HepG2 (cell line): ENCODE results near the gene POLE. TPM values are rescaled to one million over a fixed set of nuclear protein-coding genes. Genes with fewer than 3 reads are reported as not detected.

Source experiments
- ATAC-seq: fragments of 200-7000 bp; cut with Tn5 transposase; 3 replicates; pipeline ENCODE4 v1.9.1; 2020; ENCODE audit warnings: mild to moderate bottlenecking, moderate library complexity
- BruUV-seq: library from RNA; stranded (reverse); fragments of 400-500 nt; replicated peaks from 2 replicates; lab custom pipeline; 2021; lab: Mats Ljungman, UMichigan
- CTCF ChIA-PET: fragments of 300-600 bp; formaldehyde crosslinking; extraction: SDS; loops from one replicate; lab custom pipeline; 2021; ENCODE audit warnings: low total read pairs, inconsistent platforms, low intra/inter-chr PET ratio; lab: Yijun Ruan, JAX
- POLR2A ChIA-PET: fragments of 350-600 bp; sonication (Branson Sonifier 250); formaldehyde crosslinking; loops from one replicate; lab custom pipeline; 2020; ENCODE audit warnings: antibody characterized with exemption, inconsistent platforms; lab: Yijun Ruan, JAX
- DNase-seq: peaks from one replicate; pipeline ENCODE4 v3.0.0-alpha.2; 2015; ENCODE audit warnings: low spot score
- FAIRE-seq: peaks from 3 replicates; lab custom pipeline; 2011; peaks lifted over from hg19 to GRCh38; lab: Jason Lieb, UNC
- H2AFZ ChIP-seq: one replicate; pipeline ENCODE4 v1.6.1; 2011; ENCODE audit warnings: low read length, inconsistent platforms
- H3K27ac ChIP-seq: fragments of 300-600 bp; 3 replicates; pipeline ENCODE4 v1.8.0; 2011; ENCODE audit warnings: mixed run types, mild to moderate bottlenecking, mixed read lengths, low read length, inconsistent platforms; ENCODE audit not compliant: insufficient read depth; ENCODE audit errors: extremely low read length
- H3K27me3 ChIP-seq, 2 experiments: fragments of 200-600 bp in 1 of 2; 2 replicates in 1 of 2; 3 replicates in 1 of 2; pipeline versions ENCODE4 v1.6.0 to v1.8.0; 2011; ENCODE audit warnings: low read length in 2 of 2, mild to moderate bottlenecking in 2 of 2, moderate library complexity in 2 of 2, inconsistent platforms in 1 of 2; ENCODE audit not compliant: insufficient read depth in 2 of 2, control insufficient read depth in 1 of 2
- H3K36me3 ChIP-seq, 2 experiments: fragments of 200-600 bp in 1 of 2; replicated peaks in 1 of 2; 2 replicates in 1 of 2; 3 replicates in 1 of 2; pipeline versions ENCODE4 v1.5.1 to v1.8.0; 2011; ENCODE audit warnings: low read length in 2 of 2, inconsistent platforms in 1 of 2; ENCODE audit not compliant: insufficient read depth in 2 of 2, control insufficient read depth in 1 of 2
- H3K4me1 ChIP-seq: 2 replicates; pipeline ENCODE4 v1.5.1; 2012; ENCODE audit warnings: low read length, inconsistent platforms; ENCODE audit not compliant: insufficient read depth
- H3K4me2 ChIP-seq: 2 replicates; pipeline ENCODE4 v1.6.0; 2011; ENCODE audit warnings: low read depth, low read length, inconsistent platforms
- H3K4me3 ChIP-seq, 3 experiments: fragments of 200-600 bp in 1 of 3; sonication (generic), shearing (Covaris generic) in 1 of 3; replicated peaks in 1 of 3; 2 replicates each; pipeline ENCODE4 v1.5.1; 2011 to 2016; ENCODE audit warnings: low read length in 3 of 3, inconsistent platforms in 2 of 3, low read depth in 2 of 3, mild to moderate bottlenecking in 2 of 3, control low read depth in 1 of 3, mixed read lengths in 1 of 3; ENCODE audit not compliant: insufficient read depth in 1 of 3
- H3K79me2 ChIP-seq: one replicate; pipeline ENCODE4 v1.6.1; 2011; ENCODE audit warnings: low read length, inconsistent platforms; ENCODE audit not compliant: insufficient read depth
- H3K9ac ChIP-seq: 2 replicates; pipeline ENCODE4 v1.6.0; 2011; ENCODE audit warnings: mild to moderate bottlenecking, low read depth, low read length, inconsistent platforms; ENCODE audit not compliant: insufficient read depth
- H3K9me3 ChIP-seq: 2 replicates; pipeline ENCODE4 v1.5.1; 2012; ENCODE audit warnings: mild to moderate bottlenecking, low read length
- H4K20me1 ChIP-seq: 2 replicates; pipeline ENCODE4 v1.6.0; 2011; ENCODE audit warnings: inconsistent platforms, mild to moderate bottlenecking, low read length, moderate library complexity; ENCODE audit not compliant: insufficient read depth
- ARID4A ChIP-seq: sonication (generic); formaldehyde crosslinking; IDR thresholded peaks from 2 replicates; pipeline ENCODE4 v1.5.0; 2020; ENCODE audit warnings: mild to moderate bottlenecking, missing genetic modification reagents, borderline replicate concordance
- SETDB1 ChIP-seq: sonication (generic); formaldehyde crosslinking; IDR thresholded peaks from 2 replicates; pipeline ENCODE4 v1.5.1; 2020; ENCODE audit warnings: missing genetic modification reagents, mild to moderate bottlenecking, borderline replicate concordance
- ZFP82 ChIP-seq: sonication (generic); formaldehyde crosslinking; IDR thresholded peaks from 2 replicates; pipeline ENCODE4 v1.5.1; 2020; ENCODE audit warnings: mild to moderate bottlenecking, missing genetic modification reagents, borderline replicate concordance
- ZNF326 ChIP-seq: sonication (generic); formaldehyde crosslinking; IDR thresholded peaks from 2 replicates; pipeline ENCODE4 v1.4.0; 2020; ENCODE audit warnings: missing genetic modification reagents, borderline replicate concordance
- ZNF407 ChIP-seq: sonication (generic); formaldehyde crosslinking; IDR thresholded peaks from one replicate; pipeline ENCODE4 v1.5.1; 2020; ENCODE audit warnings: mild to moderate bottlenecking, missing genetic modification reagents; ENCODE audit errors: not compliant biosample characterization
- ZNF652 ChIP-seq: IDR thresholded peaks from 2 replicates; pipeline ENCODE4 v1.6.1; 2016; ENCODE audit warnings: low read depth, borderline replicate concordance
- ZNF839 ChIP-seq: sonication (generic); formaldehyde crosslinking; IDR thresholded peaks from 2 replicates; pipeline ENCODE4 v1.4.0; 2020; ENCODE audit warnings: missing genetic modification reagents, mild to moderate bottlenecking, borderline replicate concordance
- WGBS: methylation state at CpG from one replicate; pipeline ENCODE4 v1.1.6; 2017; ENCODE audit warnings: low lambda C conversion rate; 5-methylcytosine and 5-hydroxymethylcytosine counted together
- in situ Hi-C: cut with HindIII; loops from 2 replicates; pipeline ENCODE4 v1.10.0; 2017; ENCODE audit warnings: low pct_unique_long_range_greater_than_20kb; ENCODE audit not compliant: extremely low pct_ligation_motif_present
- intact Hi-C: fragments of 100-400 bp; cut with micrococcal nuclease; formaldehyde crosslinking; loops from one replicate; pipeline ENCODE4 v1.10.0; 2022; ENCODE audit not compliant: unreplicated experiment
- polyA plus RNA-seq, 8 experiments: library from polyadenylated mRNA; depleted of rRNA in 3 of 8; stranded (reverse) in 7 of 8; unstranded in 1 of 8; fragments of >200 nt; fragmentation: Illumina TruSeq in 4 of 8; extraction: Trizol in 4 of 8; gene quantifications; 2 replicates each; pipeline versions ENCODE4 v1.2.1 to v1.2.3, GENCODE V29; 2011 to 2016; ENCODE audit warnings: low read depth in 4 of 8, missing spikeins in 1 of 8, mixed read lengths in 1 of 8; ENCODE audit not compliant: insufficient read depth in 1 of 8
- total RNA-seq, 5 experiments: library from RNA; depleted of rRNA; stranded (reverse); fragments of >200 nt; fragmentation: Illumina TruSeq; extraction: Trizol; gene quantifications; 2 replicates each; pipeline ENCODE4 v1.2.3, GENCODE V29; 2016; ENCODE audit warnings: low read depth in 1 of 5

The POLE gene
- total and polyA plus RNA-seq, 2 of the 13 experiments (the other 11 are each of a cell fraction or from before 2014, with no cell fraction given) = 25.3 to 52.2 TPM

GRCh38 chr12:132617822-132618682 lies 69.1 kb downstream of the POLE start:
- no TSS peak for BruUV-seq
- TF ChIP-seq ZNF326 (CRISPR knock-in tag) (no peak), ZNF839 (CRISPR knock-in tag) (no peak), ZFP82 (CRISPR knock-in tag) (no peak), ZNF652 (CRISPR knock-in tag) (no peak), ARID4A (no peak), ZNF407 (CRISPR knock-in tag) (no peak), SETDB1 (CRISPR knock-in tag) (no peak)

More at GRCh38 chr12:132617822-132618682, 69.1 kb downstream of the POLE start:
- ChIA-PET POLR2A (no interaction called here), CTCF (no interaction called here)
- H3K4me2 ChIP-seq = no peak overlapping the region
- in situ Hi-C loops (no loop called here), intact Hi-C loops (no loop called here)
- no peak overlapping the region for H2AFZ ChIP-seq
- WGBS = 74% methylated on average over 36 of the region's 51 CpGs
- no peak overlapping the region for H3K27ac ChIP-seq
- no peak for FAIRE-seq
- ATAC-seq = no peak
- peaks cover 23% of the 10 kb centered on the region for H3K9me3 ChIP-seq
- peaks cover 8% of the 10 kb centered on the region for H3K4me1 ChIP-seq
- no peak overlapping the region for H3K4me3 ChIP-seq
- H3K9ac ChIP-seq = no peak overlapping the region
- peaks cover 0 to 9% of the 10 kb centered on the region in 2 experiments; a peak in 4 of 5 replicates for H3K27me3 ChIP-seq
- H4K20me1 ChIP-seq = no peaks in the 10 kb centered on the region; the same call in 1 of the 2 replicates
- H3K36me3 ChIP-seq = no peaks in the 10 kb centered on the region
- no peaks in the 10 kb centered on the region for H3K79me2 ChIP-seq
- no peak for DNase-seq
